GM10847 (cell line): Measurements from ENCODE around the gene LDHD.

Experiments
- POLR2A ChIP-seq: IDR thresholded peaks from 2 replicates; pipeline ENCODE4 v1.6.1; 2011; ENCODE audit not compliant: insufficient read length; ENCODE audit errors: extremely low read depth

The LDHD gene

GRCh38 chr16:75063549-75064088 lies 53.0 kb downstream of the LDHD start:
- TF ChIP-seq POLR2A = no peak

- TF ChIP-seq POLR2A = no peak
These were observed 53.6 kb downstream of the LDHD start for GRCh38 chr16:75062976-75063346.

- TF ChIP-seq POLR2A = no peak
These were observed 54.2 kb downstream of the LDHD start for GRCh38 chr16:75062135-75062975.
